H1 (cell line): ENCODE results near the gene ELANE. TPM values are rescaled to one million over a fixed set of nuclear protein-coding genes. Genes with fewer than 3 reads are reported as not detected.

ENCODE experiments used
- CTCF ChIA-PET: fragments of 300-600 bp; sonication (Branson Sonifier 250); formaldehyde crosslinking; loops from one replicate; lab custom pipeline; 2021; ENCODE audit not compliant: partially characterized antibody; lab: Charles Lee
- POLR2A ChIA-PET: fragments of 300-600 bp; sonication (Branson Sonifier 250); formaldehyde crosslinking; loops from one replicate; lab custom pipeline; 2021; ENCODE audit warnings: inconsistent platforms; ENCODE audit not compliant: partially characterized antibody; lab: Charles Lee
- DNase-seq, 2 experiments: peaks; one replicate each; pipeline versions ENCODE4 v3.0.0 to v3.0.0-alpha.2; 2010 to 2022; ENCODE audit warnings: low spot score in 2 of 2, low read depth in 1 of 2, mixed read lengths in 1 of 2
- FAIRE-seq: peaks from 2 replicates; lab custom pipeline; 2011; peaks lifted over from hg19 to GRCh38; lab: Jason Lieb, UNC
- H2AFZ ChIP-seq: 2 replicates; pipeline ENCODE4 v1.8.1; 2012; ENCODE audit warnings: low read length, inconsistent platforms
- H2AK5ac ChIP-seq: 2 replicates; pipeline ENCODE4 v1.6.1; 2013; ENCODE audit warnings: low read depth, low read length
- H2BK120ac ChIP-seq: replicated peaks from 2 replicates; pipeline ENCODE3; 2013; ENCODE audit warnings: low read depth, low read length, inconsistent platforms
- H2BK12ac ChIP-seq: 2 replicates; pipeline ENCODE4 v1.6.1; 2013; ENCODE audit warnings: low read depth, low read length
- H2BK15ac ChIP-seq: 2 replicates; pipeline ENCODE4 v1.6.1; 2013; ENCODE audit warnings: low read length
- H2BK20ac ChIP-seq: 2 replicates; pipeline ENCODE4 v1.6.1; 2013; ENCODE audit warnings: low read length
- H2BK5ac ChIP-seq: 2 replicates; pipeline ENCODE4 v1.6.1; 2013; ENCODE audit warnings: low read depth, low read length
- H3K14ac ChIP-seq: 2 replicates; pipeline ENCODE4 v1.6.1; 2013; ENCODE audit warnings: inconsistent platforms; ENCODE audit not compliant: insufficient read length
- H3K18ac ChIP-seq: 2 replicates; pipeline ENCODE4 v1.6.1; 2013; ENCODE audit warnings: low read length; ENCODE audit errors: extremely low read depth
- H3K23ac ChIP-seq: 2 replicates; pipeline ENCODE4 v1.6.1; 2013; ENCODE audit warnings: inconsistent platforms; ENCODE audit not compliant: insufficient read length
- H3K23me2 ChIP-seq: 2 replicates; pipeline ENCODE4 v1.6.1; 2013; ENCODE audit warnings: low read depth, low read length
- H3K27ac ChIP-seq: 2 replicates; pipeline ENCODE4 v1.6.1; 2011; ENCODE audit warnings: low read depth, low read length, inconsistent platforms
- H3K27me3 ChIP-seq, 4 experiments: replicated peaks in 1 of 4; 1 replicate in 1 of 4; 2 replicates in 3 of 4; pipeline versions ENCODE4 v1.6.1 to v1.8.1; 2011 to 2013; ENCODE audit warnings: low read length in 3 of 4, mild to moderate bottlenecking in 3 of 4, inconsistent platforms in 2 of 4, mixed read lengths in 2 of 4, moderate library complexity in 1 of 4; ENCODE audit not compliant: control insufficient read depth in 3 of 4, insufficient read depth in 3 of 4; ENCODE audit errors: extremely low read depth in 1 of 4
- H3K36me3 ChIP-seq, 4 experiments: 2 replicates each; pipeline versions ENCODE4 v1.6.1 to v1.8.1; 2011 to 2013; ENCODE audit warnings: mild to moderate bottlenecking in 4 of 4, low read length in 3 of 4, moderate library complexity in 2 of 4, control low read depth in 1 of 4, inconsistent platforms in 1 of 4; ENCODE audit not compliant: insufficient read depth in 4 of 4, control insufficient read depth in 2 of 4
- H3K4ac ChIP-seq: replicated peaks from 2 replicates; pipeline ENCODE3; 2013; ENCODE audit warnings: low read length, low read depth, mixed read lengths, inconsistent platforms; ENCODE audit not compliant: insufficient read length
- H3K4me1 ChIP-seq, 4 experiments: replicated peaks in 1 of 4; 1 replicate in 1 of 4; 2 replicates in 3 of 4; pipeline versions ENCODE4 v1.6.1 to v1.8.1; 2011 to 2013; ENCODE audit warnings: low read length in 3 of 4, inconsistent platforms in 2 of 4, mixed read lengths in 1 of 4; ENCODE audit not compliant: insufficient read depth in 4 of 4, control insufficient read depth in 3 of 4
- H3K4me2 ChIP-seq, 2 experiments: 2 replicates each; pipeline versions ENCODE4 v1.6.1 to v1.8.1; 2011 to 2013; ENCODE audit warnings: low read depth in 2 of 2, low read length in 2 of 2, control low read depth in 1 of 2, inconsistent platforms in 1 of 2, mild to moderate bottlenecking in 1 of 2; ENCODE audit not compliant: insufficient read depth in 1 of 2
- H3K4me3 ChIP-seq, 4 experiments: fragments of 200-600, 300-600 bp in 1 of 4; sonication (generic), shearing (Covaris generic), sonication (Bioruptor Twin) in 1 of 4; 2 replicates each; pipeline versions ENCODE4 v1.5.1 to v1.8.1; 2011 to 2016; ENCODE audit warnings: low read length in 4 of 4, low read depth in 3 of 4, control low read depth in 2 of 4, inconsistent platforms in 2 of 4, mild to moderate bottlenecking in 2 of 4, mixed read lengths in 1 of 4, moderate library complexity in 1 of 4; ENCODE audit not compliant: insufficient read depth in 2 of 4; ENCODE audit errors: extremely low read depth in 1 of 4
- H3K56ac ChIP-seq: replicated peaks from 2 replicates; pipeline ENCODE3; 2013; ENCODE audit warnings: low read depth, mild to moderate bottlenecking, mixed read lengths, low read length, inconsistent platforms; ENCODE audit not compliant: insufficient read length
- H3K79me1 ChIP-seq: 2 replicates; pipeline ENCODE4 v1.6.1; 2013; ENCODE audit warnings: low read depth, low read length, control low read depth
- H3K79me2 ChIP-seq, 2 experiments: 2 replicates each; pipeline versions ENCODE4 v1.6.1 to v1.8.1; 2012 to 2013; ENCODE audit warnings: low read length in 2 of 2, mild to moderate bottlenecking in 2 of 2, inconsistent platforms in 1 of 2; ENCODE audit not compliant: insufficient read depth in 2 of 2, control insufficient read depth in 1 of 2
- H3K9ac ChIP-seq, 4 experiments: replicated peaks in 1 of 4; 1 replicate in 1 of 4; 2 replicates in 3 of 4; pipeline versions ENCODE4 v1.6.1 to v1.8.1; 2011 to 2013; ENCODE audit warnings: low read depth in 3 of 4, low read length in 3 of 4, control low read depth in 2 of 4, mild to moderate bottlenecking in 2 of 4, moderate library complexity in 2 of 4, inconsistent platforms in 1 of 4; ENCODE audit errors: extremely low read depth in 1 of 4
- H3K9me3 ChIP-seq, 2 experiments: 2 replicates each; pipeline versions ENCODE4 v1.6.1 to v1.8.1; 2012 to 2013; ENCODE audit warnings: mild to moderate bottlenecking in 2 of 2, moderate library complexity in 2 of 2, control low read depth in 1 of 2, inconsistent platforms in 1 of 2, low read depth in 1 of 2, low read length in 1 of 2, mixed read lengths in 1 of 2; ENCODE audit not compliant: insufficient read depth in 2 of 2
- H4K20me1 ChIP-seq, 2 experiments: replicated peaks in 1 of 2; 2 replicates each; pipeline versions ENCODE3 to v1.8.1; 2011 to 2013; ENCODE audit warnings: inconsistent platforms in 2 of 2, low read length in 2 of 2, mild to moderate bottlenecking in 1 of 2; ENCODE audit not compliant: insufficient read depth in 2 of 2, control insufficient read depth in 1 of 2
- H4K5ac ChIP-seq: 2 replicates; pipeline ENCODE4 v1.6.1; 2013; ENCODE audit warnings: low read length, low read depth, mixed read lengths, inconsistent platforms; ENCODE audit not compliant: insufficient read length
- H4K8ac ChIP-seq: 2 replicates; pipeline ENCODE4 v1.8.0; 2013; ENCODE audit warnings: mild to moderate bottlenecking, moderate library complexity, low read length, inconsistent platforms; ENCODE audit not compliant: insufficient read depth; ENCODE audit errors: extremely low read depth
- H4K91ac ChIP-seq: replicated peaks from 2 replicates; pipeline ENCODE3; 2013; ENCODE audit warnings: low read length, mixed read lengths, inconsistent platforms; ENCODE audit not compliant: insufficient read length
- WGBS, 2 experiments: shearing (Covaris generic) in 1 of 2; methylation state at CpG; one replicate each; pipeline versions ENCODE4 v1.1.6 to v1.1.7; 2013 to 2015; ENCODE audit warnings: low lambda C conversion rate in 2 of 2, mixed read lengths in 2 of 2, inconsistent platforms in 1 of 2, low coverage in 1 of 2, missing lambda C conversion rate in 1 of 2; ENCODE audit not compliant: insufficient replicate concordance in 2 of 2, insufficient coverage in 1 of 2, insufficient read length in 1 of 2; ENCODE audit errors: extremely low coverage in 1 of 2, missing lambda C conversion rate in 1 of 2; 5-methylcytosine and 5-hydroxymethylcytosine counted together
- polyA plus RNA-seq, 7 experiments: library from polyadenylated mRNA; depleted of rRNA in 3 of 7; stranded (reverse) in 5 of 7; unstranded in 2 of 7; fragments of >200 nt in 5 of 7; fragments of 200-250 nt in 2 of 7; gene quantifications; 1 replicate in 5 of 7; 2 replicates in 1 of 7; 4 replicates in 1 of 7; pipeline versions ENCODE4 v1.2.1 to v1.2.3, GENCODE V29; 2011 to 2013; ENCODE audit warnings: missing spikeins in 2 of 7, mixed read lengths in 2 of 7
- total RNA-seq: library from RNA; stranded (reverse); fragmentation: NEBNext Ultra II Directional; extraction: Animal tissue kit (Norgen Biotek cat#: 25700); gene quantifications from 2 replicates; pipeline ENCODE4 v1.2.1, GENCODE V29; 2021

ELANE gene
- total and polyA plus RNA-seq, 2 of the 8 experiments (the other 6 are each of a cell fraction or from before 2014, with no cell fraction given), result not detected

DNA sequence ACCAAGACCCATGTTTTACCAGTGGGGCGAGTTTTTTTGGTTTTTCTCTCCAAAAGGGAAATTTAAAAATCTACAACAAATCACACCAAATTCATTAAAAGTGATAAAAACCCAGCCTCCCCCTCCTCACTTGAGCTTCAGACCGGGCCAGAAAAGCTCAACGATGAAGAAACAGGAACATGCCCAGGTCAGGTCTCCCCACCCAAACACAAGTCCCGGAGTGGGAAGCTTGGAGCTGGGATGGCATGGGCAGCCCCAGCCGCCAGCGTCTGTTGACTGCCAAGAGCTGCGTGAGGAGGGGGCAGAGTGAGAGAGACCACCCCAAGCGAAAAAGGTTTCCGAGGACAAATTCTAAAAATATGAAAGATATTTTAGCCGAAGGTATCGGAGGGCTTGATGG, 44.9 kb downstream of the ELANE start:
- Histone ChIP-seq H3K4me1 (peaks cover 0 to 10% (median 5%) of the 10 kb centered on the region in 4 experiments; a peak in 5 of 7 replicates), H2BK5ac (no peak overlapping the region), H3K27ac (no peak overlapping the region), H4K91ac (no peak overlapping the region), H3K23ac (no peak overlapping the region), H3K4me2 (no peak overlapping the region), H3K36me3 (peaks cover 0 to 13% (median 2%) of the 10 kb centered on the region in 4 experiments; a peak in 2 of 8 replicates), H3K79me2 (no peaks in the 10 kb centered on the region; a peak in 1 of 4 replicates), H4K8ac (no peak overlapping the region), H3K4me3 (no peak overlapping the region), H2BK12ac (no peak overlapping the region), H3K56ac (no peak overlapping the region), H3K9ac (no peak overlapping the region), H2BK15ac (no peak overlapping the region), H3K4ac (no peak overlapping the region), H3K18ac (no peak overlapping the region), H2BK120ac (no peak overlapping the region), H3K9me3 (no peaks in the 10 kb centered on the region), H2AK5ac (no peak overlapping the region), H3K27me3 (no peaks in the 10 kb centered on the region), H4K5ac (no peak overlapping the region), H2BK20ac (no peak overlapping the region), H3K79me1 (no peaks in the 10 kb centered on the region), H2AFZ (no peak overlapping the region), H3K14ac (no peak overlapping the region), H3K23me2 (peaks cover 6% of the 10 kb centered on the region; the same call in 1 of the 2 replicates), H4K20me1 (peaks cover 10 to 19% of the 10 kb centered on the region in 2 experiments)
- 83% methylated on average over 11 of the region's 11 CpGs; no CpG with 5 or more reads in 1 of the 2 experiments for WGBS, 2 experiments
- no peak for DNase-seq
- CTCF ChIA-PET, result interaction anchor here (0.8 to 2.2 kb wide), 11 partner anchors 9 to 312 kb away, joined by 3 to 9 read pairs (median 4); partner anchors contain the start of gene AZU1
- POLR2A ChIA-PET, result interaction anchor here (1.0 to 1.9 kb wide), 6 partner anchors 9 to 96 kb away, joined by 3 to 5 read pairs (median 4); no protein-coding TSS in a partner anchor
- no peak for FAIRE-seq
